Measurements from ENCODE around the gene CHMP2B. TPM values are rescaled to one million over a fixed set of nuclear protein-coding genes. Genes with fewer than 3 reads are reported as not detected.

The CHMP2B gene
- 100 to 1,000 TPM in 1 of 2 donors, 10 to 100 TPM in 1; 79.0 to 103 TPM for total RNA-seq
- long read RNA-seq, transcript CHMP2B-201 (6 exons, 2,557 nt): major isoform, 98 of 109 reads
- long read RNA-seq, partial matches to known transcripts: 4 of 109 reads
- long read RNA-seq, other reads (novel, unspliced or antisense): 7 of 109 reads

DNA sequence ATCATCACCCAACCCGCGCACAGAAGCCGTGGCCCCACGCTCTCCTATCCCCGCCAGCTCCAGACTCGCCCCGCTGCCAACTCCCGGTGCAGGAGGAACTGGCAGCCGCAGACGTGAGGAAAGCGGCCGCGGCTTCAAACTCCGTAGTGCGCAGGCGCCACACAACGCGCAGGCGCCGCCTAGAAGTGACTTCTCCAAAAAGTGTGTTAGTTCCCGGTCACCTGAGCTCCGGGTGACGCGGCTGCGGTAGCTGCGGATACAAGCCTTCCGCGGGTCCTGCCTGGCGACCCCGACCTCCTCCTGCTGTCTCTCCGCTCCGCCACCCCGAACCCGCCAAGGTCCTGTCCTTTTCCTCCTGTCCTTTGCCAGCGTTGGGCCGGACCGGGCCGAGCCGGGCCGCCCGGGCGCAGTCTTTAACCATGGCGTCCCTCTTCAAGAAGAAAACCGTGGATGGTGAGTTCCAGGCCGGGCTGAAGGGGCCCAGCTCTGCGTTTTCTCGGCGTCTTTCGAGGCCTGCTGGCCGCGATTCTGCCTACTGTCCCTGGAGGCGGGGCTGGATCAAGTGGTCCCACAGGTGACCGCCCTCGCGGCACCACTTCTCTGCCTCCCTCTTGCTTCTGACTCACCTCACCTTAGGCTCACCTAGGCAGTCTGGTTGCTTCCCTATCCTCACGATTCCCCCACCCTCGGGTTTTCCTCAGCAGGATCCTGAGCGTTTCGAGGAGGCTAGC is at the start of gene CHMP2B:
Gene CHMP2B, plus strand, starts transcription at position 206 of the 731 bp plus-strand sequence. Its CDS starts 214 bp downstream, at position 420.
- peak; percentile 94 for ATAC-seq
- intact Hi-C loops (cut with DNase I, micrococcal nuclease): no loop called here
- peak; percentile 92 to 95 for DNase-seq

GRCh38 chr3:87179642-87180041 is 47.5 kb upstream of the CHMP2B start:
- no peak for ATAC-seq
- DNase-seq: no peak
- intact Hi-C loops (cut with DNase I, micrococcal nuclease): no loop called here

DNA sequence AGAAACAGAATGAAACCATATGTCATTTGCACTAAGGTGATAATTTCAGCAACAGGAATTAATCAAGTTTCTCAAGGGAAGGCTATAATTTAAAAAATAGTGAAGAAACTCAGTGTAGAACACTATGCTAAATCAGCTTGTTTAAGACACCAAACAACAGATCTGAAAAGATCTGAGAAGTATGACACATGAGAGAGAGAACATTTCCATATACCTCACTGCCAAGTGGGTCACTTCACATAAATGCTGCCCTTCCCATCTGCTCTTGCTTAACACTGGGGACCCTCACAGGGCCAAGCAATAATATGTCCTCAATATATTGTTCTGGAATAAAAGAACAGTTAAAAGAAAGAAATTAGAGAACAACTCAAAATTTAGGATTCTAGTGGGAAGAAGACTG is 45.6 kb upstream of the CHMP2B start:
- no peak for DNase-seq
- intact Hi-C loops (cut with DNase I, micrococcal nuclease): no loop called here
- ATAC-seq: no peak

- no peak for ATAC-seq
- intact Hi-C loops (cut with DNase I, micrococcal nuclease): no loop called here
- DNase-seq: no peak
Measured at GRCh38 chr3:87182023-87182422, 45.1 kb upstream of the CHMP2B start.

GRCh38 chr3:87186608-87187159 is 40.4 kb upstream of the CHMP2B start:
- DNase-seq (no peak), ATAC-seq (no peak)
- intact Hi-C loops (cut with DNase I, micrococcal nuclease): no loop called here

DNA sequence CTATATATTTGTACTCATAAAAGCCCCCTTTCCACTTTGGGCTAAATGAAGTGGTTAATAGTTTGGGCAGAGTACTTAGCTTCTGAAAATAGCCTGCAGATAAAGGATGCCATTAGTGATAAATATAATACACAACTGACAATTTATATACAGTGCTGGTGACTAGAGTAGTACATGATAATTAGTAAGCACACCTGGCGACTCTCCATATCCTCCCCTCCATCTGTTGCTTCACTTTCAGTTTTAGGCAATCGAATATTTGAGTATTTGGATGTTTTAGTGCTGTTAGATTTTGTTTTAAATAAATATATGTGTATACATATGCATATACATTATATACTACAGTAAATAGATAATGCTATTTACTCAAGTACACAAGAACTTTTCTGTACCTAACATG is 35.9 kb upstream of the CHMP2B start:
- DNase-seq: no peak
- no peak for ATAC-seq
- intact Hi-C loops (cut with DNase I, micrococcal nuclease): no loop called here

GRCh38 chr3:87191641-87192040 is 35.5 kb upstream of the CHMP2B start:
- ATAC-seq (peak; percentile 55), DNase-seq (no peak)
- intact Hi-C loops (cut with DNase I, micrococcal nuclease): no loop called here

DNA sequence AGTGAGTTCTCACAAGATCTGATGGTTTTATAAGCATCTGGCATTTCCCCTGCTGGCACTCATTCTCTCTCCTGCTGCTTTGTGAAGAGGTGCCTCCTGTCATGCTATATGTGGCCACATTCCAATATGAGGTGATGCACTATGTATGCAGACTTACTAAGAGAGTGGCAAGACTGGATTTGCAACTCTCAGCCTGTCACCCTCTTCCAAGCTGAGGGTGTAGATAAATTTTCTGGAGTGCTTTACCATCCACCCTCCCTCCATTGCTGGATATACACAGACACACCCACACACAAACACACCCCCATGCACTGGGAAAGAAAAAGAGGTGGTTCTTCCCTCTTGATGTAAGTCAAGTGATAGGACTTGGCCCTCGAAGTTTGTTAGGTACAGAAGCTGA is 30.2 kb upstream of the CHMP2B start:
- ATAC-seq: peak; percentile 63
- intact Hi-C loops (cut with DNase I, micrococcal nuclease): no loop called here
- DNase-seq: peak in 1 of 2 donors; percentile 25

GRCh38 chr3:87197531-87197930 is 29.6 kb upstream of the CHMP2B start:
- DNase-seq (peak; percentile 4 to 36), ATAC-seq (peak; percentile 91)
- intact Hi-C loops (cut with DNase I, micrococcal nuclease): no loop called here

GRCh38 chr3:87198774-87199173 is 28.3 kb upstream of the CHMP2B start:
- ATAC-seq: no peak
- no peak for DNase-seq
- intact Hi-C loops (cut with DNase I, micrococcal nuclease): no loop called here

DNA sequence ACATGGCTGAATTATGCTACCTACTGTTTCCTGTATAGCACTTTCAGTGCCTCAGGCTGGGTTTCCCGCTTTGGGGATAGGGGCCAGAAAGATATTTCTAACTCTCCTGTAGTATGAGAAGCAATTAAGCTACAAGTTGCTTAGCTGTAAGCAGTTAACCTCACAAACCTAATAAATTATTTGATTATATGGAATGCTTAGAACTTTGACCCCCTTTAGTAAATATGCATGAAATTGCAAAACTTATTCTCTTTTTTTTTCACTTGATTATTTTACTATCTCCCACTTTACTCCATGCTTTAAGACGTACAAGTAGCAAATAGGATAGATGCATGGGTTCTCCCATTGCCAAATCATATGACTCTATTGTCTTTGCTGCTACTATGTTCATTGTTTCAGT is 27.5 kb upstream of the CHMP2B start:
- no peak for DNase-seq
- ATAC-seq: no peak
- intact Hi-C loops (cut with DNase I, micrococcal nuclease): no loop called here

- DNase-seq (no peak), ATAC-seq (no peak)
- intact Hi-C loops (cut with DNase I, micrococcal nuclease): no loop called here
Measured at GRCh38 chr3:87200060-87200647, 27.0 kb upstream of the CHMP2B start.

- DNase-seq: no peak
- no peak for ATAC-seq
- intact Hi-C loops (cut with DNase I, micrococcal nuclease): no loop called here
Measured at GRCh38 chr3:87201727-87202126, 25.4 kb upstream of the CHMP2B start.

DNA sequence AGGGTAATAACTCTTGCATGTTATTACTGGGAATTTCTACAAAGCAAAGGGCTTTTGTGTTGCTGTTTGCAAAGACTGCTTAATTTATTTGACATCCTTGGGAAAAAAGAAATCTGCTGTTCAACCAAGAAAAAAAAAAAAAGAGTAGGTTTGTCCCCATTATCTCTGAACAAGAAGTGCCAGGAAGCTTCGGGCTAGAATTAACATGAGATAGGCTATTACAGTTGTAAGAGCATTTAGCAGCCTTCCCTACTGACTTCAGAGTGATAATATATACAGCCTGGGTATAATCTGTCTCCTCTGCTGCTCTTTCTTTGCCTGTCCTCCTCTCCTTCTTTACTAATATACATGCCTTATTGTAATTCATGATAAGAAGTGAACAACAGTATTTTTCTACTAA is 23.3 kb upstream of the CHMP2B start:
- intact Hi-C loops (cut with DNase I, micrococcal nuclease): no loop called here
- no peak for ATAC-seq

GRCh38 chr3:87206070-87206469 is 21.0 kb upstream of the CHMP2B start:
- intact Hi-C loops (cut with DNase I, micrococcal nuclease): no loop called here
- no peak for DNase-seq
- peak; percentile 99 for ATAC-seq

More for the DNA sequence above, 23.3 kb upstream of the CHMP2B start:
- no peak for DNase-seq

GRCh38 chr3:87206635-87207034 is 20.5 kb upstream of the CHMP2B start:
- DNase-seq: no peak
- no peak for ATAC-seq
- intact Hi-C loops (cut with DNase I, micrococcal nuclease): no loop called here

GRCh38 chr3:87207460-87207859 is 19.6 kb upstream of the CHMP2B start:
- ATAC-seq: peak; percentile 28
- DNase-seq: no peak
- intact Hi-C loops (cut with DNase I, micrococcal nuclease): no loop called here

GRCh38 chr3:87209111-87209510 is 18.0 kb upstream of the CHMP2B start:
- intact Hi-C loops (cut with DNase I, micrococcal nuclease): no loop called here
- ATAC-seq (no peak), DNase-seq (no peak)

GRCh38 chr3:87218560-87218959 is 8.5 kb upstream of the CHMP2B start:
- no peak for ATAC-seq
- intact Hi-C loops (cut with DNase I, micrococcal nuclease): no loop called here

GRCh38 chr3:87219611-87220010 is 7.5 kb upstream of the CHMP2B start:
- no peak for ATAC-seq
- intact Hi-C loops (cut with DNase I, micrococcal nuclease): no loop called here
- no peak for DNase-seq

More at GRCh38 chr3:87218560-87218959, 8.5 kb upstream of the CHMP2B start:
- no peak for DNase-seq
